GM19099 (cell line): Measurements from ENCODE around the gene APOL5.

Experiments
- POLR2A ChIP-seq: IDR thresholded peaks from 3 replicates; pipeline ENCODE4 v1.6.1; 2011; ENCODE audit warnings: low read depth; ENCODE audit not compliant: insufficient read length; ENCODE audit errors: extremely low read depth

The APOL5 gene

GRCh38 chr22:35733036-35733435 lies 15.4 kb downstream of the APOL5 start:
- TF ChIP-seq POLR2A = no peak

DNA sequence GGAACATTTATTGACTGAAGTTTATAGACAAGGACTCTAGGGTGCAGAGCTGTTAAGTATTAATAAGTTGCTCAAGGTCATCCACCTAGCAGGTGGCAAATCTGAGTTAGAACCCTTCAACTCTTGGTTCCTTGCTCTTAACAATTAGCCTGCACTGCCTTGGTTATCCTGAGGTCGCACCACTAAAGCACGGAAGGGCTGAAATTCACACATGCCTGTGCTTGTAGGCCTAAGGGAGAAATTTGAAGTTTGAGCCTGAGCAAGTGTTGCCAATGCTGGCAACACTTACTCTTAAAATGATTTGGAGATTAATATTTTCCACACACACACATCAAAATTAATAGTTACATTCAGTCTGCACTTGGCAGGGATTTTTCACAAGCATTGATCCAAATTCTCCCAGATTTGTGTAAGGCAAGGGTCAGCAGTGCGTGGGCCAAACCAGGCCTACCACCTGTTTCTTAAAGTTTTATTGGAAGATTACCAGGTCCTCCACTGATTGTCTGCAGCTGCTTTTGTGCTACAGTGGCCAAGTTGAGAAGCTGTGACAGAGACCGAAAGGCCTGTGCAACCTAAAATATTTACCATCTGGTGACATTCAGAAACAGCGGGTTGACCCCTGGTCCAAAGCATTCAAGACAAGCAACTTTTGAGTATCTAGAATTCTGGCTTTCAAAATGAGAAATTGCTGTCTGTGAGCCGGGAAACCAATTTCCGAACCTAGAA lies 16.3 kb downstream of the APOL5 start:
- TF ChIP-seq POLR2A = no peak

DNA sequence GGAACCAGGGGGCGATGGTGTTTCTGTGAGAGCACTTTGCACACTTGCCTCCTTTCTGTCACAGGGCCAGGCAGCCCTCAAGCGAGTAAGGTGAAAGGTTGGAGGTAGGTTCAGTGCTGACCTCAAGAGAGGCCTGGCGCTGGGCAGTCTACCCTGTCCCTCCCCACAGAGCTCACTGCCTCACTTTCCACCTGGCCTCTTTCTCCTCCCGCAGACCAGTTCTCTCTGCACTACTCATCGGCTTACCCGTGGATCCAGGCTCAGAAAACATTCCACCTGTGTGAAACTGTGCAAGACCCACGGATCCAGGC lies 16.8 kb downstream of the APOL5 start:
- no peak for TF ChIP-seq POLR2A

DNA sequence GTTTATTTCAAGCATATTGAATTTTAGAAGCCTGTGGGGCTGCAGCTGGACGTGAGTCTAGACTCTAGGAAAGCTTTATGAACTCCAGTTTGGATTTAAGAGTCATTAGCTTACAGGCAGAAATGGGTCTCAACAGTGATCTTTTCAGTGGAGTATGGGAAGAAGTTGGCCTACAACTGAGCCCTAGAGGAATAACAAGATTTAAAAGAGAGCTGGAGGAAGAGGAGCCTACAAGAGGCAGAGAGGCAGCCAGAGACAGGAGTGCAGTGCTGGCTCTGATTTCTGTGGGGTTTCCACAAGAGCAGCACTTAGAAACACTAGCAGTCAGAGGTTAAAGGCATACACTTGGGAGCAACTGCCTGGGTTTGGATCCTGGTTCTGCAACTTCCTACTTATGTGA lies 17.9 kb downstream of the APOL5 start:
- TF ChIP-seq POLR2A = no peak

DNA sequence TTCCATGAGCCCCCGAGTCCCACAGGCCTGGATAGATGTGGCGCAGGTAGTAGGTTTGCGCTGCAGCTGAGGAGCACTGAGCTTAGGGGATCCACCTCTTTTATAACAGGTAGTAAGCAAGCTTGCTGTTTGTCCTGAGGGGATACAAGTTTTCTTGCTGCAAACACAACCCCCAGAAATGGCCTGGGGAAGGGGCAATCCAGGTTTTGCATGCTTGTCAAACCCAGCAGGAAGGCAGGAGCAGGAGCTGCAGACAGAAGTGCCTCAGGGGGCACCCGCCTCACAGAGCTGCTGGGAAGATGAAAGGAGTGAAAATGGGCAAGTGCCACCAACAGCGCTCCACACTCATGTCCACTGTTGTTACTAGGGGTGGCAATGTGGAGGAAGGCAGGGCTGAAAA lies 18.5 kb downstream of the APOL5 start:
- TF ChIP-seq POLR2A = no peak

- no peak for TF ChIP-seq POLR2A
Observed at GRCh38 chr22:35736701-35737100, 19.0 kb downstream of the APOL5 start.

DNA sequence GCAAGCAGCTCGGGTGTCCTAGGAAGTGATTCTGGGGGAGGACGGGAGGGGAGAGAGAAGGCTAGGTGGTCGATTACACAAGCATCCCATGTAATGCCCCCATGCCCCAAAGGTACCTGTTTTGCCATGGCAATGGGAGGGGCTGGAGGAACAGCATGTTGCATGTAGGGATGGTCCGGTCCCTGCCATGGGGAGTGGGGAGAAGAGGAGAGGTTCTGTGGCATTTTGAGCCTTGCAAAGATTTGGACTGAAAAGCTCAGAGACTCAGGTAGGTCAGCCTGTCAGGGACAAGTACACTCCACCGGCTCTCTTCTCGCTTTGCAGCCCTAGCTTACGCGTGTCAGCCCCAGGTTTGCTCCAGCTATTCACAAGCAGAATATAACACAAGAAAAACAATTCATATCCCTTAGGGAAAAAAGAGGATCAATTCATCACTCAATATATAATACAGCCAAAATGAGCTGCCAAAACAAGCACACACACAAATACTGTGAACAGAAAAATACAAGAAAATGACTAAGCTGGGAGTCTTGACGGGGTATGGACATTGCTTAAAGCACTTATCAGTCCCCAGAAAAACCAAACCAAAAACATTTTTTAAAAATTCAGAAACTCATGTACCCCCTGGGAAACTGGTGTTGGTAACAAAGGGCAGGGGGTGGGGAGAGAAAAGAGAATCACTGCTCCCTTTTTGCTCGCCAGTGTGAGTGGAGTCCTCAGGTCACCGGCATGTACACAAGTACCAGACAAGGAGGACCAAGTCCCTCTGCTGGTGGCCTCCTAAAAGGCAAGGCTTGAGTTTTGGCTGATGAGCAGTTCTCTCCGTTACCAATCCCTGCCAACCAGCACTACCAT lies 21.6 kb downstream of the APOL5 start:
- TF ChIP-seq POLR2A = no peak

DNA sequence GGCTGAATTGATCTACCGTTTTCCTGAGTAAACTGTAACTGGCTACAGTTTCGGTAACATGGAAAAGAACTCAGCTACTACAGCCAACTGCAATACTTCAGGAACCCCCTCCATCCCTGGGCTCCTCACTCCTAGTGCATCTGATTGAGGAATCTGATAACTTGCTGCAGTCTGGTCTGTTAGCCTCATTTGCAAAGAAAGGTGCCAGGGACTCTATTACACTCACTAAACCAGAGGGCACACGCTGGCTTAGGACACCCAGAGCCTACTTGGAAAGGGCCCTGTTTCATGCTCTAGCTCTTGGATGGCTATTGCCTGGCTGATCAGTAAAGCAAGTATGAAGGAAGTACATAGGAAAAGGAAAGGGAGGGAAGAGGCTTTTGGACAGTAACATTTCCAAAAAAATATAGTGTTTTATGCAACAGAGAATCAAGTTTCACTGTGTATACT lies 22.3 kb downstream of the APOL5 start:
- no peak for TF ChIP-seq POLR2A

DNA sequence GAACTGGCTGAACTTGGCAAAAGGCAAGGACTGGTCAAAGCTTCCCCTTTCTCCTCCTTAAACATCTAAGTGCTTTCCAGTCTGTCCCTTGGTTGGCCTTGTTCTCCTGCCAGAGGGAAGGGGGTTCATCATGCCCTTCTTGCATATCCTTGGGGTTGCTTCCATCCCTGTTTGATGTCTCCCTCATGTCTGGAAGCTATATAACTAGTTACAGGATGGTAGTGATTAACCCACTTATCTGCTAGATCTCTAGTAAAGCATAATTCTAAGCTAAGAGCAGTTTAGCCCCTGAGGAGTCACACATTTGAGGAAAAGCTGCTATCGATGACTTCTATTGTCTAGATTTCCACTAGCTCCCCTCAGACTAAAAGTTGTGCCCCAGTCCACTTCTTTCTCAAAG lies 22.9 kb downstream of the APOL5 start:
- TF ChIP-seq POLR2A = no peak

DNA sequence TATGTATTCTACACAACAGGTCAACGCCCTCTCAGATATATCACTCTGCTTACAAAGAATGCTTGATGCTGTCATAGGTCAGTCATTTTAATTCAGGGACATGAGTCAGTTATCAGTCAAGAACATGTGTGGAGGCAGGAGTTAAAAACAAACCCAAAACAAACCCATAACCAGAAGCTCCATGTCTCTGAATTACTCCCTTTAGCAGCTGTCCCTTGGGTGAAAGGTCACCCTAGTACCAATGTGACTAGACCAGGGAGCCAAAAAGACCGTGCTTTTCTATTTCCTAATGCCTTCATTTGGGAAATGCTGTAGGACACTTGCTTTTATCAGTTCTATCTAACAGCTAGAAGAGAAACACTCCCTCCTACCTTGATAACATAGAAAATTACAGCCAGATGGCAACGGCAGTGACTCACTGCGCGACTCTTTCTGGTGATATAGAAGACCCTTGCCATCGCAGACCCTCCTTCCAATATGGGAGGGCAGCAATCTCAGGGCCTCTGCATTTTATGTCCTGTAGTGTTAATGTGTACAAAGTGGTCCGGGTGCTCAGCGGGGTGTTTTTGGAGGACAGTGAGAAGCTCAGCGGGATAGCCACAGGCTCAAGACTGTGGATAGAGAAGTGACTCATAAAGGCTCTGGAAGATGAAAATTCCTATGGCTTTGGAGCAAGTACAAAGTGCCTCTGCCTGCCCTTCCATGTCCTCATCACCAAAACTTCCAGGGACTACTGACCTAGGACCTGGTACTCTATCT lies 24.8 kb downstream of the APOL5 start:
- no peak for TF ChIP-seq POLR2A

- no peak for TF ChIP-seq POLR2A
Observed at GRCh38 chr22:35743326-35743860, 25.7 kb downstream of the APOL5 start.

GRCh38 chr22:35746248-35746647 lies 28.6 kb downstream of the APOL5 start:
- no peak for TF ChIP-seq POLR2A

DNA sequence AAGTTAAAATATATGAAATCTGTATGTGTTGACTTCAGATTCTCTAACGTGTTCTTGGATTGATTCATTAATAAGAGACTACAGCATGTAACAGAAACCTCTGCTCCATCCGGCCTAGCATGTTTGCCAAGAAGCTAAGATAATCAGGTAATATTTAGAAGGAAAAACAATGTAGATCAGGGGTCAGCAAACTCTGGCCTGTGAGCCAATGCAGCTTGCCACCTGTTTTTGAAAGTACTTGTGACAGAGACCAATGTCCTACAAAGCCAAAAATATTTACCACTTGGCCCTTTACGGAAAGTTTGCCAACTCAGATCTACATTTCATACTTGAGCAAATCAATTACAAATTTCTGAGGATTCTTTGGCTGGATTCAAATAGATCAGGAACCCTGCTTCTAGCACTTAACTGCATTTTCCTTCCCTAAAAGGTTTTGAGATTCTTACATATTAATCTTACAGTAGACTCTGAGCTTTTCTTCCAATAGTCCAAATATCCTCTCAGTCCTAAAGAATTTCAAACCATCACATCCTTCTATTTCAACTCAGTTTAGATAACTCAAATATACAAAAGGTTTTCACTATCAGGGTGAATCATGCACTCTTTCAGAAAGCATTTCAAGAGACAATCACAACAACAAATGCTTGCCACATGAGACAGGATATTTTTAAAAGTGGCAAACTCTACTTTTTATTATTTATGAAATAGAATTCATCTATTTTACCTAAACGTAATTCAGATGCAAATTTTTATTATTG lies 29.5 kb downstream of the APOL5 start:
- TF ChIP-seq POLR2A = no peak

GRCh38 chr22:35749808-35750207 lies 32.1 kb downstream of the APOL5 start:
- no peak for TF ChIP-seq POLR2A
